SK-N-SH treated with all-trans-retinoic acid at 6 μM for 48 hours (cell line): ENCODE results near the gene CYBC1.
A peak's percentile ranks its signal among the peaks of the same experiment; 100 is the strongest.

Source experiments
- ATAC-seq: fragments of 200-7000 bp; cut with Tn5 transposase; 3 replicates; pipeline ENCODE4 v1.9.1; 2020; ENCODE audit warnings: mild to moderate bottlenecking, moderate library complexity
- ARNTL ChIP-seq: fragments of 450-650 bp; formaldehyde crosslinking; IDR thresholded peaks from 2 replicates; pipeline ENCODE4 v1.5.0; 2020; ENCODE audit warnings: low read depth, mild to moderate bottlenecking, moderate library complexity, borderline replicate concordance
- BACH2 ChIP-seq: fragments of 250-450 bp; sonication (Bioruptor Pico); IDR thresholded peaks from 2 replicates; pipeline ENCODE4 v1.9.0; 2021; ENCODE audit warnings: mild to moderate bottlenecking, borderline replicate concordance
- CSDC2 ChIP-seq: fragments of 250-450 bp; sonication (Bioruptor Pico); IDR thresholded peaks from 2 replicates; pipeline ENCODE4 v1.5.0; 2020; ENCODE audit warnings: mild to moderate bottlenecking, moderate library complexity
- ESRRG ChIP-seq: fragments of 250-450 bp; sonication (Bioruptor Pico); IDR thresholded peaks from 2 replicates; pipeline ENCODE4 v1.6.1; 2021; ENCODE audit warnings: mild to moderate bottlenecking
- GLIS3 ChIP-seq: fragments of 250-450 bp; sonication (Bioruptor Pico); IDR thresholded peaks from 2 replicates; pipeline ENCODE4 v1.5.0; 2020; ENCODE audit warnings: mild to moderate bottlenecking, moderate library complexity
- OSR1 ChIP-seq: fragments of 250-450 bp; sonication (Bioruptor Pico); IDR thresholded peaks from 2 replicates; pipeline ENCODE4 v1.8.0; 2022; ENCODE audit warnings: moderate library complexity, mild to moderate bottlenecking, inconsistent platforms
- PPARA ChIP-seq: fragments of 250-450 bp; sonication (Bioruptor Pico); IDR thresholded peaks from 2 replicates; pipeline ENCODE4 v1.5.0; 2020; ENCODE audit warnings: mild to moderate bottlenecking, borderline replicate concordance
- RARB ChIP-seq: fragments of 250-450 bp; sonication (Bioruptor Pico); IDR thresholded peaks from 2 replicates; pipeline ENCODE4 v1.8.0; 2021; ENCODE audit warnings: mild to moderate bottlenecking, moderate library complexity
- SNAI2 ChIP-seq: fragments of 250-450 bp; sonication (Bioruptor Pico); IDR thresholded peaks from 2 replicates; pipeline ENCODE4 v1.5.0; 2020; ENCODE audit warnings: mild to moderate bottlenecking, moderate library complexity
- TCF4 ChIP-seq: fragments of 250-450 bp; sonication (Bioruptor Pico); IDR thresholded peaks from 2 replicates; pipeline ENCODE4 v1.8.0; 2021; ENCODE audit warnings: mild to moderate bottlenecking, moderate library complexity, borderline replicate concordance
- TOX ChIP-seq: fragments of 250-450 bp; sonication (Bioruptor Pico); IDR thresholded peaks from 2 replicates; pipeline ENCODE4 v1.8.0; 2021; ENCODE audit warnings: mild to moderate bottlenecking, moderate library complexity, borderline replicate concordance
- ZC3H10 ChIP-seq: fragments of 250-450 bp; sonication (Bioruptor Pico); IDR thresholded peaks from 2 replicates; pipeline ENCODE4 v1.5.1; 2021; ENCODE audit warnings: mild to moderate bottlenecking, moderate library complexity
- ZFP3 ChIP-seq: fragments of 250-450 bp; sonication (Bioruptor Pico); IDR thresholded peaks from 2 replicates; pipeline ENCODE4 v1.5.0; 2020; ENCODE audit warnings: mild to moderate bottlenecking, moderate library complexity
- ZNF565 ChIP-seq: fragments of 450-650 bp; formaldehyde crosslinking; conservative IDR thresholded peaks from 2 replicates; pipeline ENCODE4 v1.5.0; 2020; ENCODE audit warnings: low read depth, mild to moderate bottlenecking, moderate library complexity
- ZNF70 ChIP-seq: fragments of 450-650 bp; formaldehyde crosslinking; IDR thresholded peaks from 2 replicates; pipeline ENCODE4 v1.5.0; 2020; ENCODE audit warnings: mild to moderate bottlenecking, moderate library complexity
- ZNF8 ChIP-seq: fragments of 450-650 bp; formaldehyde crosslinking; IDR thresholded peaks from 2 replicates; pipeline ENCODE4 v1.5.0; 2020; ENCODE audit warnings: mild to moderate bottlenecking, moderate library complexity
- TF ChIP-seq, protein P1 (sequence below): fragments of 250-450 bp; sonication (Bioruptor Pico); IDR thresholded peaks from 2 replicates; pipeline ENCODE4 v1.5.0; 2020; ENCODE audit warnings: mild to moderate bottlenecking, moderate library complexity
- TF ChIP-seq, protein P2 (sequence below): fragments of 250-450 bp; sonication (Bioruptor Pico); IDR thresholded peaks from 2 replicates; pipeline ENCODE4 v1.8.0; 2020; ENCODE audit warnings: mild to moderate bottlenecking, moderate library complexity, borderline replicate concordance
- TF ChIP-seq, protein P3 (sequence below): fragments of 250-450 bp; sonication (Bioruptor Pico); IDR thresholded peaks from 2 replicates; pipeline ENCODE4 v1.5.1; 2020; ENCODE audit warnings: low read depth, mild to moderate bottlenecking, moderate library complexity
- TF ChIP-seq, protein P4 (sequence below): fragments of 250-450 bp; sonication (Bioruptor Pico); IDR thresholded peaks from 2 replicates; pipeline ENCODE4 v1.5.1; 2021; ENCODE audit warnings: mild to moderate bottlenecking, moderate library complexity

Gene CYBC1

DNA sequence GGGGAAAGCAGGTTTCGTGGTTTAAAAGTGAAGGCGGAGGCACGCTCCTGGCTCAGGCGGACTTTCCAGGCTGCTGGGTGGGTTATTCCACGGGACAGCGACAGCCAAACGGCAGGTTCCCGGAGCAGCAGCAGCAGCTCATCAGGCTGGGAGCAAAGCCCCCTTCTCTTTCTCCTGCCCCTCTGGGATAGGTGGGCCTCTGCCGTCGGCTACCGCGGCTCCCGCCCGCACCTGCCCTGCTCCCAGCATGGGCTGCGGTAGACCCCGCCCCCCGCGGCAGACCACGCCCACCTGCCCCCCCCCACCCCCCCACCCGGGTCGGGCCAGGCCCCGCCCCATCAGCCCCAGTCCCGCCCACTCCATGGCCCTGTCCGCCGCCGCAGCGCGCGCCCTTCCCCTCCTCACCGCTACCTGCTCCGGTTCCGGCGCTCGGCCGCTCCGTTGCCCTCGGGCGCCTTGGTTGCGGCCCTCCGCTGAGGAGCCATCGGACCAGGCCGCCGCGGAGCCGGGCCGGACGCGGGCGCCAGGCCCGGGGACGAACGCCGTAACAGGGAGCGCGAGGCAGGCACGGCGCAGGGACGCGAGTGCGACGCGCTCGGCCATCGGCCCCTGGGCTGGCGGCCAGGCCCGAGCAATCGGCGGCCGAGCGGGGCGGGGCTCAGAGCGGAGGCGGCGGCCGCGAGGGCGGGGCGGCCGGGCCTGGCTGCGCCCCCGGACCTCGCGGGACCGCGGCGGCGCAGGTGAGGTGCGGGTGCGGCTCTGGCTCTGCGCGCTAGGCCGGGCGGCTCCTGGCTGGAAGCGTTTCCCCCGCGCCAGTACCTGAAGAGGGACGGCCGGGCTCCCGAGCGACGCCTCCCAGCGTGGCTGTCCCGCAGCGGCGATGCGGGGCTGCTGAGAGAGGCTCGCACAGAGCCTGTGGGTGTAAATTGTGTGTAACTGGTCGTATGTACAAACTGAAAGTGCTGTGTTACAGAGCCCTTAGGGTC, 32.3 kb downstream of the CYBC1 start, which contains the start of the genes HEXD and OGFOD3:
Gene HEXD (plus strand): TSS at position 347 of the 986 bp plus-strand sequence. CDS start 1,453 bp downstream, outside the sequence.
Gene OGFOD3 (minus strand): TSS at position 586 of the 986 bp plus-strand sequence. CDS start 101 bp downstream, at position 485.
- peak; percentile 85 for ATAC-seq

DNA sequence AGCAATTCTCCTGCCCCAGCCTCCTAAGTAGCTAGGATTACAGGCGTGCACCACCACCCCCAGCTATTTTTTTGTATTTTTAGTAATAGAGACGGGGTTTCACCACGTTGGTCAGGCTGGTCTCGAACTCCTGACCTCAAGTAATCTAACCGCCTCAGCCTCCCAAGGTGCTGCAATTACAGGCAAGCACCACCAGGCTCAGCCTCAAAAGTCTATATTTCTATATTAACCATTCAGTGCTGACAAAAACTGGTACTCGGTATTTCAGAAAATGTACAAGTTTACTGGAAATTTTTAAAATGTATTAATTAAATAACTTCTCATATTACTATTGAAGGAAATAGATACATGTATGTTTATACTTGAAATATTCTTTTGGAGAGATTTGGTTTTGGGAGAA, 33.8 kb downstream of the CYBC1 start:
- no peak for TF ChIP-seq ZC3H10 (CRISPR knock-in tag)
- TF ChIP-seq GLIS3 (CRISPR knock-in tag), result no peak
- TF ChIP-seq BACH2 (CRISPR knock-in tag), result no peak
- no peak for TF ChIP-seq SNAI2 (CRISPR knock-in tag)
- no peak for TF ChIP-seq ARNTL
- no peak for TF ChIP-seq ZNF565 (CRISPR knock-in tag)
- ATAC-seq, result no peak

More for the DNA sequence above, 32.3 kb downstream of the CYBC1 start, which contains the start of the genes HEXD and OGFOD3:
- TF ChIP-seq, protein P1, sequence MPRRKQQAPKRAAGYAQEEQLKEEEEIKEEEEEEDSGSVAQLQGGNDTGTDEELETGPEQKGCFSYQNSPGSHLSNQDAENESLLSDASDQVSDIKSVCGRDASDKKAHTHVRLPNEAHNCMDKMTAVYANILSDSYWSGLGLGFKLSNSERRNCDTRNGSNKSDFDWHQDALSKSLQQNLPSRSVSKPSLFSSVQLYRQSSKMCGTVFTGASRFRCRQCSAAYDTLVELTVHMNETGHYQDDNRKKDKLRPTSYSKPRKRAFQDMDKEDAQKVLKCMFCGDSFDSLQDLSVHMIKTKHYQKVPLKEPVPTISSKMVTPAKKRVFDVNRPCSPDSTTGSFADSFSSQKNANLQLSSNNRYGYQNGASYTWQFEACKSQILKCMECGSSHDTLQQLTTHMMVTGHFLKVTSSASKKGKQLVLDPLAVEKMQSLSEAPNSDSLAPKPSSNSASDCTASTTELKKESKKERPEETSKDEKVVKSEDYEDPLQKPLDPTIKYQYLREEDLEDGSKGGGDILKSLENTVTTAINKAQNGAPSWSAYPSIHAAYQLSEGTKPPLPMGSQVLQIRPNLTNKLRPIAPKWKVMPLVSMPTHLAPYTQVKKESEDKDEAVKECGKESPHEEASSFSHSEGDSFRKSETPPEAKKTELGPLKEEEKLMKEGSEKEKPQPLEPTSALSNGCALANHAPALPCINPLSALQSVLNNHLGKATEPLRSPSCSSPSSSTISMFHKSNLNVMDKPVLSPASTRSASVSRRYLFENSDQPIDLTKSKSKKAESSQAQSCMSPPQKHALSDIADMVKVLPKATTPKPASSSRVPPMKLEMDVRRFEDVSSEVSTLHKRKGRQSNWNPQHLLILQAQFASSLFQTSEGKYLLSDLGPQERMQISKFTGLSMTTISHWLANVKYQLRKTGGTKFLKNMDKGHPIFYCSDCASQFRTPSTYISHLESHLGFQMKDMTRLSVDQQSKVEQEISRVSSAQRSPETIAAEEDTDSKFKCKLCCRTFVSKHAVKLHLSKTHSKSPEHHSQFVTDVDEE (CRISPR knock-in tag), result 0 out of 2 replicates have a peak, but pooled peaks have one; percentile 23
- TF ChIP-seq TOX (CRISPR knock-in tag) (no peak), SNAI2 (CRISPR knock-in tag) (peak; percentile 78; the same call in 1 of the 2 replicates), ESRRG (CRISPR knock-in tag) (no peak), CSDC2 (CRISPR knock-in tag) (0 out of 2 replicates have a peak, but pooled peaks have one; percentile 49)

DNA sequence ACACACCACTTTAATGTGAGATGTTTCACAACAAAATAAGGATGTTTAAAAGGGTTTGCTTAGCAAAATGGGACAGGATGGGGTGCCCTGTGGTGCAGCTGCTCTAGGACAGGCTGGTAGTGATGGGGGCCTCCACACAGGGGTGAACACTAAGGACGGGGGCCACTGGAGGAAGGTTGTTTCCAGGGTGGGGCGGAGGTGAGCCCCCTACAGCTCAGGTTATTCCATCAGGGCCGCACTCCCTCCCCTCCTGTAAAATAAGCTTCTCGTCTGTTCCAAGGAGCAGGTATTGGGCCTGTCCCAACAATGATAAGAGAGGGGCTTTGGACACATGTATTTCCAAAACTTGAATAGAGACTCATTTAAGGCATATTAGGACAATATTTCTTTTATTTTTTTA, 34.3 kb downstream of the CYBC1 start:
- no peak for ATAC-seq
- TF ChIP-seq OSR1 (CRISPR knock-in tag) (no peak), ZNF8 (CRISPR knock-in tag) (no peak), ARNTL (no peak), ZNF565 (CRISPR knock-in tag) (no peak), BACH2 (CRISPR knock-in tag) (no peak), ZFP3 (CRISPR knock-in tag) (no peak), PPARA (CRISPR knock-in tag) (no peak), ZC3H10 (CRISPR knock-in tag) (no peak), ESRRG (CRISPR knock-in tag) (no peak), RARB (CRISPR knock-in tag) (no peak), TCF4 (CRISPR knock-in tag) (no peak), ZNF70 (CRISPR knock-in tag) (no peak)
- TF ChIP-seq, protein P1 (CRISPR knock-in tag), result no peak
- TF ChIP-seq, protein P2, sequence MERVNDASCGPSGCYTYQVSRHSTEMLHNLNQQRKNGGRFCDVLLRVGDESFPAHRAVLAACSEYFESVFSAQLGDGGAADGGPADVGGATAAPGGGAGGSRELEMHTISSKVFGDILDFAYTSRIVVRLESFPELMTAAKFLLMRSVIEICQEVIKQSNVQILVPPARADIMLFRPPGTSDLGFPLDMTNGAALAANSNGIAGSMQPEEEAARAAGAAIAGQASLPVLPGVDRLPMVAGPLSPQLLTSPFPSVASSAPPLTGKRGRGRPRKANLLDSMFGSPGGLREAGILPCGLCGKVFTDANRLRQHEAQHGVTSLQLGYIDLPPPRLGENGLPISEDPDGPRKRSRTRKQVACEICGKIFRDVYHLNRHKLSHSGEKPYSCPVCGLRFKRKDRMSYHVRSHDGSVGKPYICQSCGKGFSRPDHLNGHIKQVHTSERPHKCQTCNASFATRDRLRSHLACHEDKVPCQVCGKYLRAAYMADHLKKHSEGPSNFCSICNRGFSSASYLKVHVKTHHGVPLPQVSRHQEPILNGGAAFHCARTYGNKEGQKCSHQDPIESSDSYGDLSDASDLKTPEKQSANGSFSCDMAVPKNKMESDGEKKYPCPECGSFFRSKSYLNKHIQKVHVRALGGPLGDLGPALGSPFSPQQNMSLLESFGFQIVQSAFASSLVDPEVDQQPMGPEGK (CRISPR knock-in tag), result no peak
- TF ChIP-seq, protein P3, sequence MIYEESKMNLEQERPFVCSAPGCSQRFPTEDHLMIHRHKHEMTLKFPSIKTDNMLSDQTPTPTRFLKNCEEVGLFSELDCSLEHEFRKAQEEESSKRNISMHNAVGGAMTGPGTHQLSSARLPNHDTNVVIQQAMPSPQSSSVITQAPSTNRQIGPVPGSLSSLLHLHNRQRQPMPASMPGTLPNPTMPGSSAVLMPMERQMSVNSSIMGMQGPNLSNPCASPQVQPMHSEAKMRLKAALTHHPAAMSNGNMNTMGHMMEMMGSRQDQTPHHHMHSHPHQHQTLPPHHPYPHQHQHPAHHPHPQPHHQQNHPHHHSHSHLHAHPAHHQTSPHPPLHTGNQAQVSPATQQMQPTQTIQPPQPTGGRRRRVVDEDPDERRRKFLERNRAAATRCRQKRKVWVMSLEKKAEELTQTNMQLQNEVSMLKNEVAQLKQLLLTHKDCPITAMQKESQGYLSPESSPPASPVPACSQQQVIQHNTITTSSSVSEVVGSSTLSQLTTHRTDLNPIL, result no peak
- TF ChIP-seq, protein P4, sequence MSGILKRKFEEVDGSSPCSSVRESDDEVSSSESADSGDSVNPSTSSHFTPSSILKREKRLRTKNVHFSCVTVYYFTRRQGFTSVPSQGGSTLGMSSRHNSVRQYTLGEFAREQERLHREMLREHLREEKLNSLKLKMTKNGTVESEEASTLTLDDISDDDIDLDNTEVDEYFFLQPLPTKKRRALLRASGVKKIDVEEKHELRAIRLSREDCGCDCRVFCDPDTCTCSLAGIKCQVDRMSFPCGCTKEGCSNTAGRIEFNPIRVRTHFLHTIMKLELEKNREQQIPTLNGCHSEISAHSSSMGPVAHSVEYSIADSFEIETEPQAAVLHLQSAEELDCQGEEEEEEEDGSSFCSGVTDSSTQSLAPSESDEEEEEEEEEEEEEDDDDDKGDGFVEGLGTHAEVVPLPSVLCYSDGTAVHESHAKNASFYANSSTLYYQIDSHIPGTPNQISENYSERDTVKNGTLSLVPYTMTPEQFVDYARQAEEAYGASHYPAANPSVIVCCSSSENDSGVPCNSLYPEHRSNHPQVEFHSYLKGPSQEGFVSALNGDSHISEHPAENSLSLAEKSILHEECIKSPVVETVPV (CRISPR knock-in tag), result no peak
